ENCODE results near the gene GDI1. TPM values are rescaled to one million over a fixed set of nuclear protein-coding genes. Genes with fewer than 3 reads are reported as not detected.

The GDI1 gene
- polyA plus RNA-seq, 1 of the 3 experiments (the other 2 are of a cell fraction), result 408 TPM

GRCh38 chrX:154489182-154489581 lies 52.2 kb downstream of the GDI1 start:
- 33% methylated on average over 2 of the region's 4 CpGs for WGBS (ENCODE audit: low lambda C conversion rate)
- ChIA-PET POLR2A (interaction anchor here (1.1 to 2.2 kb wide), 2 partner anchors 11 to 91 kb away, joined by 4 to 8 read pairs; partner anchors contain the start of gene LAGE3), CTCF (interaction anchor here (0.6 to 1.7 kb wide), 7 partner anchors 11 to 960 kb away, joined by 3 to 6 read pairs (median 3); no protein-coding TSS in a partner anchor)
- Histone ChIP-seq H3K9me3 (no peaks in the 10 kb centered on the region), H2AFZ (ENCODE audit: low read depth) (no peak overlapping the region), H3K27ac (ENCODE audit: low read depth in 2 of 2, low read length in 1 of 2) (no peak overlapping the region), H3K79me2 (ENCODE audit: insufficient read depth) (peaks cover 19% of the 10 kb centered on the region; the same call in 1 of the 2 replicates), H3K4me2 (peak overlapping the region; percentile 74), H3K4me1 (ENCODE audit: control insufficient read depth in 1 of 2, insufficient read depth in 2 of 2, low read depth in 1 of 2, low read length in 1 of 2) (peaks cover 0 to 17% of the 10 kb centered on the region in 2 experiments; a peak in 1 of 4 replicates), H3K9ac (no peak overlapping the region), H4K20me1 (ENCODE audit: insufficient read depth) (no peaks in the 10 kb centered on the region), H3K27me3 (ENCODE audit: insufficient read depth) (0 out of 2 replicates have a peak, but pooled peaks cover 10% of the 10 kb centered on the region), H3K9me2 (no peaks in the 10 kb centered on the region), H3F3A (replicated peaks; ENCODE audit: insufficient read depth) (peaks cover 2% of the 10 kb centered on the region), H3K4me3 (ENCODE audit: low read depth in 2 of 2, low read length in 1 of 2) (peak overlapping the region; percentile 60 to 66; a peak in 3 of 4 replicates), H3K36me3 (replicated peaks in 1 of 2; ENCODE audit: control insufficient read depth in 1 of 2, insufficient read depth in 2 of 2, low read length in 1 of 2) (peaks cover 0 to 8% of the 10 kb centered on the region in 2 experiments)
- no peak for TF ChIP-seq IRF3 (IDR thresholded peaks at IDR 0.05; ENCODE audit: low read depth, low read length)
- TF ChIP-seq TAF1 (IDR thresholded peaks at IDR 0.05; ENCODE audit: borderline replicate concordance, low read depth, low read length), result no peak
- no peak for TF ChIP-seq RAD21 (IDR thresholded peaks at IDR 0.05; ENCODE audit: low read length)
- TF ChIP-seq GATA2 (CRISPR knock-in tag; IDR thresholded peaks at IDR 0.05), result no peak
- TF ChIP-seq EZH2phosphoT487 (IDR thresholded peaks at IDR 0.05; ENCODE audit: borderline replicate concordance, low read depth), result no peak
- TF ChIP-seq NFIC (IDR thresholded peaks at IDR 0.05; ENCODE audit: borderline replicate concordance), result no peak
- TF ChIP-seq USF1 (IDR thresholded peaks at IDR 0.05; ENCODE audit: borderline replicate concordance, low read depth), result no peak
- no peak for DNase-seq

- Histone ChIP-seq H3K79me2 (ENCODE audit: insufficient read depth) (peaks cover 14% of the 10 kb centered on the region; the same call in 1 of the 2 replicates), H3K36me3 (replicated peaks in 1 of 2; ENCODE audit: control insufficient read depth in 1 of 2, insufficient read depth in 2 of 2, low read length in 1 of 2) (peaks cover 0 to 3% of the 10 kb centered on the region in 2 experiments), H3K9me3 (no peaks in the 10 kb centered on the region), H3K27me3 (ENCODE audit: insufficient read depth) (0 out of 2 replicates have a peak, but pooled peaks cover 10% of the 10 kb centered on the region), H3K9me2 (no peaks in the 10 kb centered on the region), H3K4me2 (peak overlapping the region; percentile 74), H3K4me1 (ENCODE audit: control insufficient read depth in 1 of 2, insufficient read depth in 2 of 2, low read depth in 1 of 2, low read length in 1 of 2) (peaks cover 0 to 17% of the 10 kb centered on the region in 2 experiments; a peak in 1 of 4 replicates), H2AFZ (ENCODE audit: low read depth) (0 out of 2 replicates have a peak overlapping the region, but pooled peaks have one; percentile 22), H4K20me1 (ENCODE audit: insufficient read depth) (no peaks in the 10 kb centered on the region), H3F3A (replicated peaks; ENCODE audit: insufficient read depth) (peaks cover 2% of the 10 kb centered on the region), H3K27ac (ENCODE audit: low read depth in 2 of 2, low read length in 1 of 2) (peak overlapping the region; percentile 59 to 74), H3K9ac (peak overlapping the region; percentile 68), H3K4me3 (ENCODE audit: low read depth in 2 of 2, low read length in 1 of 2) (peak overlapping the region; percentile 60 to 66)
- WGBS (ENCODE audit: low lambda C conversion rate), result 14% methylated on average over 2 of the region's 19 CpGs
- DNase-seq, result peak; percentile 43
- CTCF ChIA-PET, result interaction anchor here (0.7 to 1.7 kb wide), 5 partner anchors 10 to 472 kb away, joined by 3 to 6 read pairs (median 4); no protein-coding TSS in a partner anchor
- TF ChIP-seq REST (IDR thresholded peaks at IDR 0.05; ENCODE audit: low read depth, low read length) (no peak), RFX5 (IDR thresholded peaks at IDR 0.05; ENCODE audit: low read length) (no peak), MEF2A (IDR thresholded peaks at IDR 0.05; ENCODE audit: borderline replicate concordance, low read depth) (no peak), IRF3 (IDR thresholded peaks at IDR 0.05; ENCODE audit: low read depth, low read length) (no peak), RXRA (IDR thresholded peaks at IDR 0.05; ENCODE audit: borderline replicate concordance, low read depth) (no peak), SMC3 (IDR thresholded peaks at IDR 0.05; ENCODE audit: low read depth, low read length) (no peak), CTCF (IDR thresholded peaks at IDR 0.05) (no peak), SIN3A (IDR thresholded peaks at IDR 0.05; ENCODE audit: borderline replicate concordance, low read depth, low read length) (peak; percentile 15; the same call in 1 of the 2 replicates)
- POLR2A ChIA-PET, result interaction anchor here (0.9 to 2.2 kb wide), 4 partner anchors 12 to 92 kb away, joined by 4 to 8 read pairs (median 4); partner anchors contain the start of genes LAGE3 and RPL10
Observed at GRCh38 chrX:154490021-154490413, 53.1 kb downstream of the GDI1 start.
